Skin epidermis (tissue), 12 donors: ENCODE data around the gene RCCD1.

Source experiments
- H3K27ac ChIP-seq, 21 experiments: fragments of 200-600 bp; sonication (generic) in 11 of 21; one replicate each; pipeline ENCODE4 v1.5.0; 2020; ENCODE audit warnings: mild to moderate bottlenecking in 3 of 21, inconsistent platforms in 2 of 21, moderate library complexity in 2 of 21
- H3K4me3 ChIP-seq, 7 experiments: fragments of 200-600 bp; sonication (generic) in 2 of 7; one replicate each; pipeline ENCODE4 v1.5.0; 2020; ENCODE audit warnings: inconsistent platforms in 2 of 7, mild to moderate bottlenecking in 2 of 7, moderate library complexity in 1 of 7

Gene RCCD1

DNA sequence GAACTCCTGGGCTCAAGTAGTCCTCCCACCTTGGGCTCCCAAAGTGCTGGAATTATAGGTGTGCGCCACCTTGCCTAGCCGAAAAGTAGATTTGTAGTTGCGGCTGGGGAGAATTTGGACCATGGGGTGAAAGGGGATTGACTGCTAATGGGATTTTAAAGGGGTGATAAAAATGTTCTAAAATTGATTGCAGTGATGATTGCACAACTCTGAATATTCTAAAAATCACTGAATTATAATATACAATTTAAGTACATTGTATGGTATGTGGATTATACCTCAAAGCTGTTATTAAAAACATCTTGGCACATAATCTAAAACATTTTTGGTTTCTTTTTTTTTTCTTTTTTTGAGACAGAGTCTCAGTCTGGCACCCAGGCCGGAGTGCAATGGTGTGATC, 35.8 kb downstream of the RCCD1 start:
- H3K4me3 ChIP-seq: no peak overlapping the region
- no peak overlapping the region for H3K27ac ChIP-seq

DNA sequence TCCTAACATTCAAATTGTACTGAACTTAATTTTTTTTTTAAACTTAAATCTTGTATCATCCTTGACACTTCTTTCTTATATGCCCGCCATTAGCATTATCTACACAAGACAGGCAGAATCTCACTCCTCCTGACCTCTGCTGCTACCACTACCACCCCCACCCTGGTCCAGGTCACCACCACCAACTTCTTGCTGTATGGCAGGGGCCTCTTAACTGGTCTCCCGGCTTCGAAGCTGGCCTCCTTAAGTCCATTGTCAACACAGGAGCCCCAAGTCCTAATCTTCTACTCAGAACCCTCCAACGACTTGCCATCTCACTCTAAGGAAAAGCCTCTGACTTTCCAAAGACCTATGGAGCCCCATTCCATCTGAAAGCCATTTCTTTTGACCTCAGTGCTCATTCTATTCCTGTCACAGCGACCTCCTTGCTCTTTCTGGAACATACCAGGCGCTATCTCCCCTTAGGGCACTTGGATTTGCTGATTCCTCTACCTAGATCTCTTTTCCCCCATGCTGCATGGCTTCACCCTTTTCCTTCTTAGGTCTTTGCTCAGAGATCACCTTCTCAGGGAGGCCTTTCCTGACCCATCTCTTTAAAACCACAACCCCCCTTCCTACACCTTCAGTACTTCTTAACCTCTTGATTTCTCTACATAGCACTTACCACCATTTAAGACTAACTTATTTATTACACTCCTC, 37.1 kb downstream of the RCCD1 start:
- Histone ChIP-seq H3K4me3 (no peak overlapping the region), H3K27ac (peak overlapping the region in 1 of 21 experiments; percentile 20)

DNA sequence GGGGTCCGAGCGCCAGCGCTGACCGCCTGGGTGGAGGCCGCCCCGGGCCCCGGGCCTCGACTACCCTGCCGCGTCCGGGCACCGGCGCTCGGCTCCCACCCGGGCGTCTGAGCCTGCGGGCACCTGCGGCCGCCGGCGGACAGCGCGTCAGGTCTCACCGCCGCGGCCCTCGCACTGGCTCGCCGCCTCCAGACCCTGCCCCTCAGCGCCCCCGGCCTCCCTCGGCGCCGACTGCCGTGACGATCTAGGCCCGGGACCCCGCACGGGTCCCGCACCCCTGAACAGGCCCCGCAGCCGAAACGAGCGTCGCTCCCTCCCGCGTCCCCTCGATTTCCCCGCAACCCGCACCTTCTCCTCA, 39.4 kb downstream of the RCCD1 start:
- Histone ChIP-seq H3K27ac (peak overlapping the region; percentile 55 to 96 (median 85)), H3K4me3 (peak overlapping the region; percentile 83 to 99 (median 96))

DNA sequence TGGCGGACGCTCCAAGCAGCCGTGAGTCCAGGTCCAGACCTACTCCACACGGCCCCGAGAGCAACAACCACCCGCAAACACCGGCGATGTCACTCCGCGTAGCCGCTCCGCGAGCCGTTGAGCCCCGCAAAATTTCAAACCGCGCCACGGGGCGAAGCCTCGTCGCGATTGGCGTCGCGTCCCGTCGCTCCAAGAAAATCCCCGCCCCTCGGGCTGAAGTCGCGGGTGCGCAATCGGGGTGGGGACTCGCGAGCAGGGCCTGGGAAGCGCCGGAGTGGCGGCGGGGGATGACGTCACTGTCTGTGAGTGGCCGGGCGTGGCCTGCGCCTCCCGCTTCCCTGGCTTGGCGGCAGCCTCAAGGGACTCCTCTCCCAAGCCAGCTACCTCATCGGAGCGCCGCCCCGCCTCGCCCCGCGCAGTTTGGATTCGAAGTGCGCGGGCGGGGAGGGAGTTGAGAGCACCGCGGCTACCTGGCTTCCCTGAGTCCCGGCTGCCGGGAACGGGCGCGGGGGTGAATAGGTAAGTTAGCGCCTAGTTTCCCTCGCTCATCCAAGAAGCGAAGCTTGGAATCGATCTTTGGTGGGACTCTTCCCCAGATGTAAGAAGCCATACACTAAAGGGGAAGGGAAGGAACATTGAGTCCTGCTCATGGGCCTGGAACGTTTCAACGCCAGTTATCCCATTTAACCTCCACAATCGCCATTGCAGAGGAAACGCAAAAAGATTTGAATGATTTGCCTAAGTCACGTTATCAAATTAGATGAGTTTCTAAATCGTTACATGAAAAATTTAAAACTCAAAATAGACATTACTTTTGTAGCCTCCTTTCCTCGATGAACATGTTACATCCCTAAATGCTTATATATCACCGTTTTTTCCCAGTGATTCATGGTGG, 40.0 kb downstream of the RCCD1 start, which contains the start of gene PRC1:
TSS of gene PRC1 (minus strand) at position 119 of the 895 bp plus-strand sequence. CDS start at position 1, 118 bp downstream.
- H3K27ac ChIP-seq: peak within 1 kb of the TSS; percentile 55 to 96 (median 85)

DNA sequence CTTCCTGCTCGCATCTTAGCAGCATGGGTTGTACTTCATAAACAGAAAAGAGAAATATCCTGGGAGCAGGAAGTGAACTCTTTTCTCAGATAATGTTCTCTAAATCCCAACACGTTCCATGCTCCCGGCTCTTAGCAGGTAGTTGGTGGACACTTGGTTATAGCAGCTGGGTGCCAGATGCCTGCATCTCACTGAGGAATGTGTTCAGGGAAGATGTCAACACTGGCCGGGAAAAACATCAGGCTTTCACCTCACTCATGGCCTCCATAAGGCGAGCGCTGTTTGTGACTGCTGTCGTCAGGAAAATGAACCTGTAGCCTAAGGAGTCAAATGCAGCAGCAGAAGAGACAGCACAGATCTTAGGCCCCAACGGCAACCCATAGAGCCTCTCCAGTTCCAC, 44.1 kb downstream of the RCCD1 start:
- Histone ChIP-seq H3K4me3 (no peak overlapping the region), H3K27ac (no peak overlapping the region)

More for the DNA sequence above, 40.0 kb downstream of the RCCD1 start, which contains the start of gene PRC1:
- peak within 1 kb of the TSS; percentile 83 to 99 (median 96) for H3K4me3 ChIP-seq

DNA sequence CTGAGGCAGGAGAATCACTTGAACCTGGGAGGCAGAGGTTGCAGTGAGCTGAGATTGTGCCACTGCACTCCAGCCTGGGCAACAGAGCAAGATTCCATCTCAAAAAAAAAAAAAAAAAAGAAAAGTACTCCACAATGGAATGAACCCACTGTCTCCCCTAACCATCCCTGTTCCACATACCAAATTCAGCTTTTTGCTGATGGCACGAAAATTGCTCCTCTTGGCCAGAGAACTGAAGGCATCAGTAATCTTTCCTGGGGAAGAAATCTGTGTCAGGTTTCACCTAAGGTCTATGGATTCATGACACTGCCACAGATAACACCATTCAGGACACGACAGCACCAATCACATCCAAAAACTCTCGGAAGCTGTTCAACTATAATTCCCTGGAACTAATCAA, 46.5 kb downstream of the RCCD1 start:
- Histone ChIP-seq H3K4me3 (no peak overlapping the region), H3K27ac (no peak overlapping the region)

DNA sequence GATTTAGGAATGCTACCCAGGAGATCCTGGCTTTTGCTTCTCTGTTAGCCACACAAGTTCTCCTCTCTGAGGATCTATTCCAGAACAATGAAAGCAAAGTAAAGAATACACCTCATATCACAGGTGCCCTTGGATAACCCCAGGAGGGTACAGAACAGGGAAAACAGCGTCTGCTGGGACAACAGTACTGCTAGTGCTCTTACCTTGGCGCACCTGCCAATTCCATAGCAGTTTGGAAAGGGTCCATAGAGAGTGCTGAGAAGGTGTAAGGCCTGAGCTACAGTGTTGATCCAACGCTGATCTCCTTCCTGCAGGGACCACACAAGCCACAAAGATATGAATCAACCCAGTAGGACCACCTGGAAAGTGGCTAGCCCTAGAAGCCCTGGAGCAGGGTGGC, 52.6 kb downstream of the RCCD1 start:
- Histone ChIP-seq H3K27ac (no peak overlapping the region), H3K4me3 (no peak overlapping the region)
